ENCODE measurements around the gene PCGF2. TPM values are rescaled to one million over a fixed set of nuclear protein-coding genes. Genes with fewer than 3 reads are reported as not detected.

Gene PCGF2
- total and polyA plus RNA-seq, 10 of the 15 experiments (the other 5 are each of a cell fraction or from before 2014, with no cell fraction given) = 2.7 to 35.6 (median 7.2) TPM

DNA sequence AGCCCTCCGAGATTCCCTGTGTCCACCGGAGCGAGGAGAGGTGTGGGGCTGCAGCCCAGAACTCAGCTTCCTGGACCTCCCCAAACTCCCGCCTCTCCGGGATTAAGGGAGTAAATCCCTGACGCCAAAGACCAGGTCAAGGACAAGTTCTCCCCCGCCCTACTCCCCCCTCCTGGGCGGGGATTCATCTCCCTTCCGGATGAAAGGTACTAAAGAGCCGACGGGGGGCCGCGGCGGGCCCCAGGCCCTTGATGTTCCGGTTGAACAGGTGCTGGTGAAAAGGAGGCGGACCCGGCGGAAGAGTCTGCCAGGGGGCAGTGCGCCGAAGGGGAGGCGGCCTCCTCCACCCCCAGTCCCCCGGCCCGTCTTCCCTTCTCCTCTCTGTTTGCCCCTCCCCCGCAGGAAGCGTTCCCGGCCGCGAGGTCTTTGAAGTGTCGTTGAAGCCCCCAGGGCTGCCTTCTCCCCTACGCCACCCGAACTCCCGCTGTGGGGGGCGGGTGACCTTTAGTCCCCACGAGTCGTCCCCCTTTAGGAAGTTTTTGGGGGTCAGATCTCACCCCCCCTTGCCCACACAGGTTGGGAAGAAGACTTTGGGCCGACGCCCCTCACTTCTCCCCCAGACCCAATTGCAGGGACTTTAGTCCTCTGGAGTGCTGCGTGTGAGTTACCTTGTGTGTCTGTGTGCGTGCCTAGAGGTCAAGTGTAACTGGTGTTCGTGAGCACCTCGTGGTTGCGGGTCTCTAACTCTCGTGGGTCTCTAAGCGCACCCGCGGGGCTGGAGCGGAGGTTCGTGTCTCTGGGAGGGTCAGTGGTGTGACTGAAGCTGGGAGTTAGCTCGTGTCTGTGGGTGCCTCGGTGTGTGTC lies 44.2 kb downstream of the PCGF2 start (continued):
- TF ChIP-seq GABPA (IDR thresholded peaks at IDR 0.05; ENCODE audit: low read depth) (0 out of 2 replicates have a peak, but pooled peaks have one; percentile 63), MEF2A (IDR thresholded peaks at IDR 0.05; ENCODE audit: insufficient read depth, low read depth, low read length) (0 out of 2 replicates have a peak, but pooled peaks have one; percentile 4), CBX3 (IDR thresholded peaks at IDR 0.05; ENCODE audit: borderline replicate concordance, low read depth) (no peak), ZNF384 (IDR thresholded peaks at IDR 0.05; ENCODE audit: borderline replicate concordance, low read depth, low read length) (no peak), BMI1 (IDR thresholded peaks at IDR 0.05; ENCODE audit: borderline replicate concordance) (no peak), SP1 (IDR thresholded peaks at IDR 0.05; ENCODE audit: low read depth, low read length) (no peak), FOXK2 (IDR thresholded peaks at IDR 0.05) (no peak), NR2C1 (IDR thresholded peaks at IDR 0.05) (peak; percentile 26; the same call in 1 of the 2 replicates), FOXM1 (IDR thresholded peaks at IDR 0.05; ENCODE audit: low read depth, low read length) (0 out of 2 replicates have a peak, but pooled peaks have one; percentile 6), ATF7 (IDR thresholded peaks at IDR 0.05; ENCODE audit: low read depth) (peak; percentile 33; the same call in 1 of the 2 replicates), STAT3 (IDR thresholded peaks at IDR 0.05; ENCODE audit: low read depth, low read length) (no peak), SMARCA5 (IDR thresholded peaks at IDR 0.05) (0 out of 2 replicates have a peak, but pooled peaks have one; percentile 56), SMC3 (IDR thresholded peaks at IDR 0.05; ENCODE audit: borderline replicate concordance, low read length) (peak; percentile 7; the same call in 1 of the 2 replicates), MXI1 (IDR thresholded peaks at IDR 0.05; ENCODE audit: low read depth, low read length) (peak; percentile 77; the same call in 1 of the 2 replicates), ETV6 (conservative IDR thresholded peaks at IDR 0.05 in 1 of 2, IDR thresholded peaks at IDR 0.05 in 1 of 2; ENCODE audit: borderline replicate concordance in 1 of 2, low read depth in 1 of 2) (no peak; a peak in 1 of 4 replicates), SUPT20H (IDR thresholded peaks at IDR 0.05; ENCODE audit: borderline replicate concordance, control insufficient read depth, low read depth, low read length) (no peak), JUND (IDR thresholded peaks at IDR 0.05; ENCODE audit: low read depth, low read length) (no peak), HDAC6 (IDR thresholded peaks at IDR 0.05; ENCODE audit: unreplicated experiment) (no peak), POLR2AphosphoS2 (IDR thresholded peaks at IDR 0.05; ENCODE audit: low read depth, low read length) (0 out of 2 replicates have a peak, but pooled peaks have one; percentile 31), CEBPB (IDR thresholded peaks at IDR 0.05; ENCODE audit: borderline replicate concordance in 1 of 2, low read depth in 2 of 2, low read length in 2 of 2) (no peak), TCF7 (IDR thresholded peaks at IDR 0.05; ENCODE audit: borderline replicate concordance) (peak; percentile 59; the same call in 1 of the 2 replicates), ATF3 (IDR thresholded peaks at IDR 0.05; ENCODE audit: borderline replicate concordance, extremely low read depth, low read depth, low read length) (no peak), KAT2A (conservative IDR thresholded peaks at IDR 0.05; ENCODE audit: control insufficient read depth, low read depth, low read length) (no peak), CHD4 (IDR thresholded peaks at IDR 0.05) (no peak)
- TF ChIP-seq, protein P1, sequence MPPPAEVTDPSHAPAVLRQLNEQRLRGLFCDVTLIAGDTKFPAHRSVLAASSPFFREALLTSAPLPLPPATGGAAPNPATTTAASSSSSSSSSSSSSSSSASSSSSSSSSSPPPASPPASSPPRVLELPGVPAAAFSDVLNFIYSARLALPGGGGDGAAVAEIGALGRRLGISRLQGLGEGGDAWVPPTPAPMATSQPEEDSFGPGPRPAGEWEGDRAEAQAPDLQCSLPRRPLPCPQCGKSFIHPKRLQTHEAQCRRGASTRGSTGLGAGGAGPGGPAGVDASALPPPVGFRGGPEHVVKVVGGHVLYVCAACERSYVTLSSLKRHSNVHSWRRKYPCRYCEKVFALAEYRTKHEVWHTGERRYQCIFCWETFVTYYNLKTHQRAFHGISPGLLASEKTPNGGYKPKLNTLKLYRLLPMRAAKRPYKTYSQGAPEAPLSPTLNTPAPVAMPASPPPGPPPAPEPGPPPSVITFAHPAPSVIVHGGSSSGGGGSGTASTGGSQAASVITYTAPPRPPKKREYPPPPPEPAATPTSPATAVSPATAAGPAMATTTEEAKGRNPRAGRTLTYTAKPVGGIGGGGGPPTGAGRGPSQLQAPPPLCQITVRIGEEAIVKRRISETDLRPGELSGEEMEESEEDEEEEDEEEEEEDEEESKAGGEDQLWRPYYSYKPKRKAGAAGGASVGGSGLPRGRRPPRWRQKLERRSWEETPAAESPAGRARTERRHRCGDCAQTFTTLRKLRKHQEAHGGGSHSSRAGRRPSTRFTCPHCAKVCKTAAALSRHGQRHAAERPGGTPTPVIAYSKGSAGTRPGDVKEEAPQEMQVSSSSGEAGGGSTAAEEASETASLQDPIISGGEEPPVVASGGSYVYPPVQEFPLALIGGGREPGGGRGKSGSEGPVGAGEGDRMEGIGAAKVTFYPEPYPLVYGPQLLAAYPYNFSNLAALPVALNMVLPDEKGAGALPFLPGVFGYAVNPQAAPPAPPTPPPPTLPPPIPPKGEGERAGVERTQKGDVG (CRISPR knock-in tag; IDR thresholded peaks at IDR 0.05) = no peak
- TF ChIP-seq, protein P2, sequence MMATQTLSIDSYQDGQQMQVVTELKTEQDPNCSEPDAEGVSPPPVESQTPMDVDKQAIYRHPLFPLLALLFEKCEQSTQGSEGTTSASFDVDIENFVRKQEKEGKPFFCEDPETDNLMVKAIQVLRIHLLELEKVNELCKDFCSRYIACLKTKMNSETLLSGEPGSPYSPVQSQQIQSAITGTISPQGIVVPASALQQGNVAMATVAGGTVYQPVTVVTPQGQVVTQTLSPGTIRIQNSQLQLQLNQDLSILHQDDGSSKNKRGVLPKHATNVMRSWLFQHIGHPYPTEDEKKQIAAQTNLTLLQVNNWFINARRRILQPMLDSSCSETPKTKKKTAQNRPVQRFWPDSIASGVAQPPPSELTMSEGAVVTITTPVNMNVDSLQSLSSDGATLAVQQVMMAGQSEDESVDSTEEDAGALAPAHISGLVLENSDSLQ (IDR thresholded peaks at IDR 0.05) = no peak

Measured in GM12878 (cell line).